ENCODE results near the gene TRPM3.

DNA sequence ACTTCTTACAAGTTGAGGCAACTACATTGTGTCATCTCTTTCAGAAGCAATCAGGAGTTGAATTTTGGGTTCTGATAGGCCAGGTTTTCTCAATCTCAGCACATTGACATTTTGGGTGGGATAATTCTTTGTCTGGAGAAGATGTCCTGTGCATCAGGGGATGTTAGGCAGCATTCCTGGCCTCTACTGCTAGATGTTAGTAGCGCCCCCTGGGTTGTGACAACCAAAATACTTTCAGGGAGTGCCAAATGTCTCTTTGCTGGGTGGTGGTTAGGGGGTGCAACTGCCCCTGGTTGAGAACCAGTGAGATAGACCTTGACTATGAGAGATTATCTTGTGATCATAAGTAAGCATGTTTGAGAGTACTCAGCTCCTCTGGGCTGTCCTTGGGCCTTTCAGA is 542.7 kb downstream of the TRPM3 start:
- no peak for TF ChIP-seq CTCF (IDR thresholded peaks at IDR 0.05)
- TF ChIP-seq POLR2A (IDR thresholded peaks at IDR 0.05) = no peak
- TF ChIP-seq POLR2AphosphoS5 (IDR thresholded peaks at IDR 0.05; ENCODE audit: insufficient read depth in 1 of 2, low read depth in 1 of 2) = no peak

All from vagina (tissue), 2 donors.